Activated T-helper 2 cell treated with anti-CD3 and anti-CD28 coated beads, Interferon-gamma antibody, Interleukin-2, Interleukin-4, amounts not matched to agents 10 μg/mL and 5 μg/mL and 100 μg/mL, durations not matched to agents 14 hours and 24 hours and 36 hours (primary cell): ENCODE measurements around the gene RPS6KA1. TPM values are rescaled to one million over a fixed set of nuclear protein-coding genes. Genes with fewer than 3 reads are reported as not detected.

Experiments
- total RNA-seq: library from RNA; stranded (reverse); gene quantifications from 2 replicates; pipeline ENCODE4 v1.2.3, GENCODE V29; 2022

RPS6KA1 gene
- total RNA-seq, 1 donor from 2014 or later, result 190 TPM

Other genes with a start within 250 kb of the RPS6KA1 start
- 437 TPM in 2 replicates for gene SH3BGRL3, start 249.7 kb upstream of the RPS6KA1 start, total RNA-seq
- 13.1 and 14.2 TPM in 2 replicates for gene UBXN11, start 223.1 kb upstream of the RPS6KA1 start, total RNA-seq
- gene CD52, start 211.8 kb upstream of the RPS6KA1 start, total RNA-seq, result 237 and 243 TPM in 2 replicates
- gene CRYBG2, start 175.6 kb upstream of the RPS6KA1 start, total RNA-seq, result 0.32 and 0.98 TPM in 2 replicates
- not detected in 2 replicates for gene ZNF683, start 157.0 kb upstream of the RPS6KA1 start, total RNA-seq
- gene LIN28A, start 118.9 kb upstream of the RPS6KA1 start, total RNA-seq, result not detected in 2 replicates
- 56.2 and 57.3 TPM in 2 replicates for gene DHDDS, start 97.4 kb upstream of the RPS6KA1 start, total RNA-seq
- gene HMGN2, start 57.3 kb upstream of the RPS6KA1 start, total RNA-seq, result 579 and 591 TPM in 2 replicates
- gene ARID1A, start 166.3 kb downstream of the RPS6KA1 start, total RNA-seq, result 109 TPM in 2 replicates